HepG2 (cell line): Measurements from ENCODE around the gene PRPSAP1. TPM values are rescaled to one million over a fixed set of nuclear protein-coding genes. Genes with fewer than 3 reads are reported as not detected.
A peak's percentile ranks its signal among the peaks of the same experiment; 100 is the strongest.

Experiments used
- ARID2 ChIP-seq: sonication (generic); formaldehyde crosslinking; IDR thresholded peaks from 2 replicates; pipeline ENCODE4 v1.8.1; 2022; ENCODE audit warnings: mild to moderate bottlenecking, missing genetic modification reagents, borderline replicate concordance
- BRD4 ChIP-seq: sonication (generic); formaldehyde crosslinking; IDR thresholded peaks from 2 replicates; pipeline ENCODE4 v1.4.0; 2020; ENCODE audit warnings: missing genetic modification reagents
- CHD4 ChIP-seq: fragments of 200-600 bp; sonication (generic); IDR thresholded peaks from 2 replicates; pipeline ENCODE4 v1.7.0; 2017; ENCODE audit warnings: mild to moderate bottlenecking, low read length, borderline replicate concordance
- CREM ChIP-seq, 2 experiments: sonication (generic) in 1 of 2; formaldehyde crosslinking in 1 of 2; IDR thresholded peaks; 2 replicates each; pipeline versions ENCODE4 v1.4.0 to v1.6.1; 2016 to 2020; ENCODE audit warnings: antibody characterized with exemption in 1 of 2, mild to moderate bottlenecking in 1 of 2, missing genetic modification reagents in 1 of 2
- IRF9 ChIP-seq: sonication (generic); formaldehyde crosslinking; IDR thresholded peaks from 2 replicates; pipeline ENCODE4 v1.8.0; 2022; ENCODE audit warnings: missing genetic modification reagents, mild to moderate bottlenecking, borderline replicate concordance
- KLF13 ChIP-seq: sonication (generic); formaldehyde crosslinking; IDR thresholded peaks from 2 replicates; pipeline ENCODE4 v1.4.0; 2020; ENCODE audit warnings: mild to moderate bottlenecking, missing genetic modification reagents
- NKX3-1 ChIP-seq: sonication (generic); formaldehyde crosslinking; IDR thresholded peaks from 2 replicates; pipeline ENCODE4 v1.5.0; 2020; ENCODE audit warnings: missing genetic modification reagents
- REPIN1 ChIP-seq: sonication (generic); formaldehyde crosslinking; IDR thresholded peaks from 2 replicates; pipeline ENCODE4 v1.8.0; 2022; ENCODE audit warnings: missing genetic modification reagents, low read depth, mild to moderate bottlenecking, borderline replicate concordance
- SIN3A ChIP-seq: IDR thresholded peaks from 2 replicates; pipeline ENCODE4 v1.6.1; 2011; ENCODE audit warnings: low read depth, mild to moderate bottlenecking, control low read depth, low read length, borderline replicate concordance
- TBL1XR1 ChIP-seq: fragments of 150-350 bp; IDR thresholded peaks from 2 replicates; pipeline ENCODE4 v1.6.1; 2014; ENCODE audit warnings: borderline replicate concordance, low read length; ENCODE audit not compliant: partially characterized antibody
- TRIM24 ChIP-seq: sonication (generic); formaldehyde crosslinking; IDR thresholded peaks from 2 replicates; pipeline ENCODE4 v1.8.0; 2022; ENCODE audit warnings: mild to moderate bottlenecking, missing genetic modification reagents
- YY1 ChIP-seq: IDR thresholded peaks from 2 replicates; pipeline ENCODE4 v1.6.1; 2011; ENCODE audit warnings: low read length, low read depth, moderate library complexity, mild to moderate bottlenecking; ENCODE audit not compliant: insufficient read depth, insufficient replicate concordance
- ZBED4 ChIP-seq: sonication (generic); formaldehyde crosslinking; IDR thresholded peaks from 2 replicates; pipeline ENCODE4 v1.4.0; 2020; ENCODE audit warnings: missing genetic modification reagents, borderline replicate concordance
- ZFP36L2 ChIP-seq: sonication (generic); formaldehyde crosslinking; IDR thresholded peaks from 2 replicates; pipeline ENCODE4 v1.4.0; 2020; ENCODE audit warnings: missing genetic modification reagents
- ZKSCAN1 ChIP-seq: fragments of 150-350 bp; IDR thresholded peaks from 2 replicates; pipeline ENCODE4 v1.6.1; 2014; ENCODE audit warnings: low read length
- ZNF10 ChIP-seq: sonication (generic); formaldehyde crosslinking; IDR thresholded peaks from 2 replicates; pipeline ENCODE4 v1.4.0; 2020; ENCODE audit warnings: mild to moderate bottlenecking, low read depth, missing genetic modification reagents, borderline replicate concordance
- ZNF549 ChIP-seq: sonication (generic); formaldehyde crosslinking; IDR thresholded peaks from 2 replicates; pipeline ENCODE4 v1.5.0; 2020; ENCODE audit warnings: missing genetic modification reagents
- ZNF7 ChIP-seq: IDR thresholded peaks from 2 replicates; pipeline ENCODE4 v1.6.1; 2016; ENCODE audit warnings: missing biosample characterization, missing genetic modification reagents
- ZNF780A ChIP-seq: sonication (generic); formaldehyde crosslinking; IDR thresholded peaks from 2 replicates; pipeline ENCODE4 v1.8.0; 2022; ENCODE audit warnings: mild to moderate bottlenecking, missing genetic modification reagents, moderate library complexity
- polyA plus RNA-seq, 8 experiments: library from polyadenylated mRNA; depleted of rRNA in 3 of 8; stranded (reverse) in 7 of 8; unstranded in 1 of 8; fragments of >200 nt; fragmentation: Illumina TruSeq in 4 of 8; extraction: Trizol in 4 of 8; gene quantifications; 2 replicates each; pipeline versions ENCODE4 v1.2.1 to v1.2.3, GENCODE V29; 2011 to 2016; ENCODE audit warnings: low read depth in 4 of 8, missing spikeins in 1 of 8, mixed read lengths in 1 of 8; ENCODE audit not compliant: insufficient read depth in 1 of 8
- total RNA-seq, 5 experiments: library from RNA; depleted of rRNA; stranded (reverse); fragments of >200 nt; fragmentation: Illumina TruSeq; extraction: Trizol; gene quantifications; 2 replicates each; pipeline ENCODE4 v1.2.3, GENCODE V29; 2016; ENCODE audit warnings: low read depth in 1 of 5
- TF ChIP-seq, protein P1 (sequence below), 2 experiments: fragments of 450-650 bp in 1 of 2; sonication (generic) in 1 of 2; formaldehyde crosslinking; IDR thresholded peaks; 2 replicates each; pipeline versions ENCODE4 v1.5.0 to v1.8.0; 2020 to 2022; ENCODE audit warnings: mild to moderate bottlenecking in 1 of 2, missing genetic modification reagents in 1 of 2
- TF ChIP-seq, protein P2 (sequence below): sonication (generic); formaldehyde crosslinking; IDR thresholded peaks from 2 replicates; pipeline ENCODE4 v1.5.0; 2020; ENCODE audit warnings: mild to moderate bottlenecking, missing genetic modification reagents

Gene PRPSAP1
- total and polyA plus RNA-seq, 2 of the 13 experiments (the other 11 are each of a cell fraction or from before 2014, with no cell fraction given): 91.1 to 314 TPM

GRCh38 chr17:76385892-76386786 lies 32.4 kb upstream of the PRPSAP1 start (continued):
- TF ChIP-seq ZNF780A: no peak
- TF ChIP-seq ZFP36L2: no peak
- TF ChIP-seq REPIN1 (CRISPR knock-in tag): peak; percentile 97
- peak; percentile 90 for TF ChIP-seq IRF9 (CRISPR knock-in tag)
- peak; percentile 91 for TF ChIP-seq ZBED4 (CRISPR knock-in tag)
- no peak for TF ChIP-seq CHD4
- peak; percentile 100 for TF ChIP-seq NKX3-1 (CRISPR knock-in tag)
- TF ChIP-seq CREM (IDR thresholded peaks at IDR 0.05): no peak
- TF ChIP-seq CREM (CRISPR knock-in tag; IDR thresholded peaks at IDR 0.05): no peak
- TF ChIP-seq, protein P1, sequence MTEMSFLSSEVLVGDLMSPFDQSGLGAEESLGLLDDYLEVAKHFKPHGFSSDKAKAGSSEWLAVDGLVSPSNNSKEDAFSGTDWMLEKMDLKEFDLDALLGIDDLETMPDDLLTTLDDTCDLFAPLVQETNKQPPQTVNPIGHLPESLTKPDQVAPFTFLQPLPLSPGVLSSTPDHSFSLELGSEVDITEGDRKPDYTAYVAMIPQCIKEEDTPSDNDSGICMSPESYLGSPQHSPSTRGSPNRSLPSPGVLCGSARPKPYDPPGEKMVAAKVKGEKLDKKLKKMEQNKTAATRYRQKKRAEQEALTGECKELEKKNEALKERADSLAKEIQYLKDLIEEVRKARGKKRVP (CRISPR knock-in tag; IDR thresholded peaks at IDR 0.05): peak in 1 of 2 experiments; percentile 81; a peak in 2 of 4 replicates
- TF ChIP-seq, protein P2, sequence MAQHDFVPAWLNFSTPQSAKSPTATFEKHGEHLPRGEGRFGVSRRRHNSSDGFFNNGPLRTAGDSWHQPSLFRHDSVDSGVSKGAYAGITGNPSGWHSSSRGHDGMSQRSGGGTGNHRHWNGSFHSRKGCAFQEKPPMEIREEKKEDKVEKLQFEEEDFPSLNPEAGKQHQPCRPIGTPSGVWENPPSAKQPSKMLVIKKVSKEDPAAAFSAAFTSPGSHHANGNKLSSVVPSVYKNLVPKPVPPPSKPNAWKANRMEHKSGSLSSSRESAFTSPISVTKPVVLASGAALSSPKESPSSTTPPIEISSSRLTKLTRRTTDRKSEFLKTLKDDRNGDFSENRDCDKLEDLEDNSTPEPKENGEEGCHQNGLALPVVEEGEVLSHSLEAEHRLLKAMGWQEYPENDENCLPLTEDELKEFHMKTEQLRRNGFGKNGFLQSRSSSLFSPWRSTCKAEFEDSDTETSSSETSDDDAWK (CRISPR knock-in tag): no peak
- no peak for TF ChIP-seq ZKSCAN1
- TF ChIP-seq ZNF10: no peak
- TF ChIP-seq BRD4 (CRISPR knock-in tag): no peak; the same call in none of the 2 replicates
- peak; percentile 68 for TF ChIP-seq YY1
- peak; percentile 68; the same call in 1 of the 2 replicates for TF ChIP-seq SIN3A
- no peak for TF ChIP-seq TRIM24 (CRISPR knock-in tag)
- peak; percentile 64 for TF ChIP-seq TBL1XR1
- TF ChIP-seq KLF13 (CRISPR knock-in tag): peak; percentile 68; the same call in 1 of the 2 replicates
- peak; percentile 89; the same call in 1 of the 2 replicates for TF ChIP-seq ZNF549
- TF ChIP-seq ZNF7 (CRISPR knock-in tag): peak; percentile 14; the same call in 1 of the 2 replicates
- TF ChIP-seq ARID2: peak; percentile 94
